Right kidney (tissue), 1 donor: ENCODE measurements around the gene TBCCD1.
"Not testable (repeated sequence)": the region's sequence is repeated elsewhere in the genome, so short reads cannot be mapped to it uniquely, and the experiment has no call there.

ENCODE experiments used
- DNase-seq: peaks from one replicate; pipeline ENCODE4 v3.0.0-alpha.2; 2016

TBCCD1 gene

DNA sequence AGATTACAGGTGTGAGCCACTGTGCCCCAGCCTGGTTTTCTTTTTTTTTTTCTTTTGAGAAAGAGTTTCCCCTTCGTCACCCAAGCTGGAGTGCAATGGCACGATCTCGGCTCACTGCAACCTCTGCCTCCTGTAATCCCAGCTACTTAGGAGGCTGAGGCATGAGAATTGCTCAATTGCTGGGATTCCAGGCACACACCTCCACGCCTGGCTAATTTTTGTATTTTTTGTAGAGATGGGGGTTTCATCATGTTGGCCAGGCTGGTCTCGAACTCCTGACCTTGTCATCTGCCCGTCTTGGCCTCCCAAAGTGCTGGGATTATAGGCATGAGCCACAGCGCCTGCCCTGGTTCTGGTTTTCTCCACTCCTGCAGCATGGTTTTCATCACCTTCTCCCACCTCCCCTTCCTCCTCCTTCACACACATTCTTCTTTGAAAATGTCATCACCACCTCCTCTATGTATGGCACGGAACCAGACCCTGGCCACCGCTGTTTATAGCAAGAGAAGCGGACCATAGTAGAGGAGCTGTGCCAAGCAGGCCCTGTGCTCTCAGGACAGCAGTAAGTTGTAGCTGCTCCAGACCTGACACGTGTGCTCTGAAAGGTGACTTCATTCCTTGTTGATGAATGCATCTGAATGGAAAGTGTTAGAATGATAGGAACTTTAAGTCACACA lies 31.1 kb upstream of the TBCCD1 start:
- DNase-seq, result no peak

DNA sequence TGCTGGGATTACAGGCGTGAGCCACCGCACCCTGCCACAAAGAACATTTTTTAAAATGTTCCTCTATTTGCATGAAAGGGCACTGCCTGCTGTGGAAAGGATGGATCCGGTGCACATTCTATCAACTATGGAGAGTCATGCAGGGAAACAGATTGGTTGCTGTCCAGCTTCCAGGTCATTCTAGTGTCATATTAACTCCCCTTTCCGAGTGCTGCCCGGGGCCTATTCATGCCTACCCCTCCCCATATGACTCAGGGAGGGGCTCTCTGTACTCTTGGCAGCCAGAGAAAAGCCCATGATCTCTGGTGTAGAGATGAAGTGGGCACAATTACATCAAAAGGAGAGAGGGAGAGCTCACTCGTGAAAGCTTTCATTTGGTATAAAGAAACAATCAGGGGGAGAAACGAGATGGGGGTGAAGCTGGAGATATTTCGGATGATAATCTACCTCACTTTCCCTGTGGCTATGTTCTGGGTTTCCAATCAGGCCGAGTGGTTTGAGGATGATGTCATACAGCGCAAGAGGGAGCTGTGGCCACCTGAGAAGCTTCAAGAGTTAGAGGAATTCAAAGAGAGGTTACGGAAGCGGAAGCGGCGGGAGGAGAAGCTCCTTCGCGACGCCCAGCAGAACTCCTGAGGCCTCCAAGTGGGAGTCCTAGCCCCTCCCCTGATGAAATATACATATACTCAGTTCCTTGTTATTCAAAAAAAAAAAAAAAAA lies 29.6 kb upstream of the TBCCD1 start:
- DNase-seq, result no peak

DNA sequence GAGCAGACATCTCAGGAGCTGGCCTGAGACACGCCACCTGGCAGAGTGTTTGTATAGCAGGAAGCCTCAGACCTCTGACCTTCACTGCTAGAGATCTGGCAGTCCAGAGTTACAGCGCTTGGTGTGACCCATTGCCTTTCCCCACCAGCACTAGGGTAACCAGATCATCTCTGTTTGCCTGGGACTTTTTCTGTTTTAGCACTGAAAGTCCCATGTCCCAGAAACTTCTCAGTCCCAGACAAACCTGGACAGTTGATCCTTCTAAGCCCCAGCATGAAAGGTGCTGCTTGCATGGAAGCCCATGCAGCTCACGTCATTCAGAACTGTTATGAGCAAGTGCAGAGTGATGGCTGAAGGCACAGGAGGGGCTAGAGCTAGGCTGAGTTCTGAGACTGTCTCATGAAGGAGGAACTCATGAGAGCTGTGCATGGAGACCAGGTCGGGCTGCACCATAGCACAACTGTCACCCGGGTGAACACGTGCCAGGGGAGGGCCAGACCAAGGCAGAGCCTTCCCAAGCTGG lies 27.5 kb upstream of the TBCCD1 start:
- DNase-seq, result no peak

DNA sequence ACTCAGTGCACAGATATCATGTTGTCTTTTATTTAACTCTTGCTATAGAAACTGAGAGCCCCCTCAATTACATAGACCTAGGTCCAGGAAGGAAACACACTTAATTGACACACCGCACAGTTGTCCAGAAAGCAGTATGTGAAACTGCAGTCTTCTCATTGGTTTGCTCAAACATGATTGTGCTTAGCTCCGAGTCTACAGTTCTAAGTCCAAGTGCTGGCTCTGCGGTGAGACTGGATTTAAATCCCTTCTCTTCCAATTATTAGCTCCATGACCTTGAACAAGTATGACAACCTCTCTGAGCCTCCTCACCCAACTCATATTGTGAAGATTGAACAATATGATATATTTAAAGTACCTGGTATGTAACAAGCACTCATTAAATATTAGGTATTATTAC lies 26.7 kb upstream of the TBCCD1 start:
- DNase-seq, result no peak

DNA sequence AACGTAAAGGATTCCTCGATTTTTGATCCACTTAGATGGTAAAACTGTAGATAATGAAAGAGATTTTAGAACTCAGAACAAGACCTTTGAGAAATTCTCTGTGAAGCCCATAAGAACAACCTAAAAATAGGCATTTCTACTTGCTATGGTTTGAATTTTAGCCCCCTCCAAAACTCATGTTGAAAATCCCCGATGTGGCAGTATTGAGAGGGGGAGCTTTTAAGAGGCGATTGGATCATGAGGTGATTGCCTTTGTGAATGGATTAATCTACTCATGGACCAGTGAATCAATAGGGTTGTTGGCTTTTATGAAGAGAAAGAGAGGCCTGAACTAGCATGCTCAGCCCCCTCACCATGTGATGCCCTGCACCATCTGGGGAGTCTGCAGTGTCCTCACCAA lies 25.5 kb upstream of the TBCCD1 start:
- no peak for DNase-seq

DNA sequence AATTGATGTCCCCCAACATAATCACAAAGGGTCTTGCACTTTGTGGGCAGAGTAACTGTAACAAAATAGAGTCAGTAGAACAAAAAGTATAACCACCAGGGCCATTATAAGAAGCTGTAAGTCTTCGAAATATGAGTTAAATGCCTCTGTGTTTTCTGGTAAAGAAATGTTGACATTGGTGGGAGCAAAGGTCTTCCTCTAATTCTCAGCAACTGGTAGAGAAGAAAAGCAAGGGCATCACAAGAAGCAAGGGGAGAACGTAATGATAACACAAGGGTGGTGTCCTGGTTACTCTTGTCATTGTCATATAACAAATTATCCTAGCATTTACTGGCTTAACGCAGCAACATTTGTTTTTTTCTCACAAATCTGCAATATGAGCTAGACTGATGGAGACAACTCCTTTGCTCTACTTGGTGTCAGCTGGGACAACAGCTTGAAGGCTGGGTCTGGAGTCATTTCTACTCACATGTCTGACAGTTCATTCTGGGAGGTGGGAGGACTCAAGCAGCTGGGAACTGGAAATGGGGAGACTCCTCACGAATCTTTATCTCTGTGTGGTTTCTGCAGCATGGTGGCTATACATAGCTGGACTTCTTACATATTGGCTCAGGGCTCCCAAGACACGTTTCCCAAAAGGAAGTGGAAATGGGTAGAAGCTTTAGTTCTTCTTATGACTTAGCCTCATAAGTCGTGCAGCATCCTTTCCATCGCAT lies 23.6 kb upstream of the TBCCD1 start:
- no peak for DNase-seq

DNA sequence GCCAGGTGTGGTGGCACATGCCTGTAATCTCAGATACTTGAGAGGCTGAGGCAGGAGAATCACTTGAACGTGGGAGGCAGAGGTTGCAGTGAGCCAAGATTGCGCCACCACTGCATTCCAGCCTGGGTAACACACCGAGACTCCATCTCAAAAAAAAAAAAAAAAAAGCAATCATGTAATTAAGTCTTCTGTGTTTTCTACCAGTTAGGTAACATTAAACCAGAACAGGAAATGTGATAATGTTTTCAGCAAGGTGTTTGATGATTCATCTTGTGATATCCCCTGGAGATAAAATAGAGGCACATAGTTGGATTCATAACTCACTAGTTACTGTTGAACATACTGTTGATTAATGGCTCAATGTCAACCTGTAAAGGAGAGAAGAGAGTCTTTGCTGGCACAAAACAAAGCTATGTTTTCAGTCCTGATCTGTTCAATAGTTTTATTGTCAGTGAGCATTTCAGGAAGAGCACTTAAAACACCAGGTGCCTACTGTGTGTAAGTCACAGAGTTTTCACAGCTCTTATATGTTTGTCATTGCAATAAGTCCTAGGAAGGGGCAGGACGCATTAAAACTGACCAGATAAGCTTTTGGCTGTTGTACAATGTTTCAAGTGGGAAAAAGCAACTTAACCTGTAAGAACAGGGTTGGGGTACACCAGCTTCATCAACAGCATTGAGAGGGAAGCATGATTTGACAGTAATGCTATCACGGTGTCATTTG lies 22.9 kb upstream of the TBCCD1 start:
- DNase-seq, result no peak

DNA sequence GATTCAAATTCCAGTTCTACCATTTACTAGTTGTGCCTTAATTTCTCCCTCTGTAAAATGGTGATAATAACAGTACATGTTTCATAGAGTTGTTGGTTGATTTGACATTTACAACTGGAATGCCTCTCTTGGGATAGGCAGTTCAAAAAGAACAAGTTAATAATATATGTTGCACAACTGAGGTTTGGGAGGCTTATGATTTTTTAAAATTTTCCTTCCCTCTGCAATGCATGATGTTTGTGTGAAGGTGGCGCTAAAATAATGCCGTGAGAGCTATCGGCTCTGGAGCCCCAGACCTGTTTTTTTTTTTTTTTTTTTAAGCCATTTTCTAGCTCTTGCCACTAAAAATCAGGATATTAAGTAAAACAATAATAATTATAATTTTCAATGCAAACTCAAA lies 22.0 kb upstream of the TBCCD1 start:
- DNase-seq, result no peak

DNA sequence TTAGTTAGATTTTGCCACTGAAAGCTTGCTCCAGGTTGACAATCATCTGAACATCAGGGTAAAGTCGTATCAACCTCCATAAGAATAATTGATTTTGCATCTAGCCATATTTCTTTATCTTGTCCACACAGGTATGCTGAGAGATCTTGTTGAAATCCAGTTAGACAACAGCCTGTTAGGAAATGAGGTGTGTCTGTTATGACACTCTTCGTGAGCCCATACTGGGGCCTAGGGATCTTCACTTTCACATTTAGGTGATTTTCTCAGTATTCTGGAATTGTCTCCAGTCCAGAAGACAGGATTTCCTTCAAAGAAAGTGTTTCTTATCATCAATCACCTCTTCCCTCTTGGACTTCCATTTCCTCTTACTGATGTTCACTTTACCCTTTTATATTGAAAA lies 21.5 kb upstream of the TBCCD1 start:
- DNase-seq, result no peak

DNA sequence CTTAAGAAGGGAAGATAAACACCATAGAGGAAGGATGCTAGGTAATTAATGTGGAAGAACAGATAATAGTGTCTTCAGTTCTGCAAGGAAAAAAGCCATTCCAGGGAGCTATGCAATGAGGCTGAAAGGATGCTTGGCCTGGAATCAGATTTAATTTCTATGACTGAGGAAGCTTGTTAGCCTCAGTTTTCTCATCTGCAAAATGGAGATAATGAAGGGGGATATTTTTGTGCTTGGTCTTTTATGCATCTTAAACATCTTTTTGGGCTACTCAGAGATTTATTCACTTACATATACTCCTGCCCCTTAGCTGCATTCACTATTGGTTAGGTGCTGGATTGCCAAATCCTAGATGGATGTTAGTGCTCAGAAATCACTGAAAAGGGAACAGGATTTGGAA lies 20.0 kb upstream of the TBCCD1 start:
- no peak for DNase-seq

DNA sequence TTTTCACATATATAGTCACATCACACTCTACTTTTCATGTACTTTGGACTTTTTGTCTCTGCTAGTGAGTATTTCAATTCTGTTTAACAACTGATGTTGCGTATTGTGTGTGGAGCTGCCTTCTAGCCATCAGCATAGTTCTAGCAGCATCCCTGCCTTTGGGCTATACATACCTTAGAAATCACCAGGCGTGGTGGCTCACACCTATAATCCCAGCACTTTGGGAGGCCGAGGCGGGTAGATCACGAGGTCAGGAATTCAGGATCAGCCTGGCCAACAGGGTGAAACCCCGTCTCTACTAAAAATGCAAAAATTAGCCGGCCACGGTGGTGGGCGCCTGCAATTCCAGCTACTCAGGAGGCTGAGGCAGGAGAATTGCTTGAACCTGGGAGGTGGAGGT lies 19.1 kb upstream of the TBCCD1 start:
- DNase-seq, result not testable (repeated sequence)

DNA sequence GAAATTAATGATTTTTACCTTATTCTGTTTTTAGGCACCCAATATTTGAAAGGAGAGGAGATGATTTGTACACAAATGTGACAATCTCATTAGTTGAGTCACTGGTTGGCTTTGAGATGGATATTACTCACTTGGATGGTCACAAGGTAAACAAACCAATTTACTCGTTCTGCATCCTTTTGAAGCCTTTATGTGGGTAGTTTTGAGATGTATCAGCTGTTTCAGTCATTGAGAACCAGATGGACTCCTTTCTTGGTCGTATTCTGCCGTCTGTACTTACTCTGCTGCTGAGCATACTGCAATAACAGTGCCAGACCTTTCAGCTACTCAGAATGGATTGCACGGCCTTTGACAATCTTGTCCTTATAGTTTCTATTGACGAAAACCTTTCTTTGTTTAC lies 16.7 kb upstream of the TBCCD1 start:
- no peak for DNase-seq

DNA sequence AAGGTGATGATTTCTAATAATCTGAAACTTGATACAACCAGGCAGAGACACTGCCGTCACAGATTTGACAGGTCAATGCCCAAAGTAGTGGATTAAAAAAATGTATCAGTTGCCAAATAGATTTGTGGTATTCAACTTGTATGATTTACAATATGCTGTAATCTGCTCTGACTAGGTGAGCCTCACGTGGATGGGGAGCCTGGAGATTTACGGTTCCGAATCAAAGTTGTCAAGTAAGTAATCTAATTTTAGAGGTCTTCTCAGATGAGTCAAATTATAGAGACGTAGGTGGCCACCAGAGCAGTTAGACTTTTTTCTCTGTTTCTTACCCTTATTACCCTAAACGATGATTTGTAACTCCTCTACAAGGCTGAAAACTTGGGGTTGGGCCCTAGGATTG lies 15.4 kb upstream of the TBCCD1 start:
- DNase-seq, result no peak

DNA sequence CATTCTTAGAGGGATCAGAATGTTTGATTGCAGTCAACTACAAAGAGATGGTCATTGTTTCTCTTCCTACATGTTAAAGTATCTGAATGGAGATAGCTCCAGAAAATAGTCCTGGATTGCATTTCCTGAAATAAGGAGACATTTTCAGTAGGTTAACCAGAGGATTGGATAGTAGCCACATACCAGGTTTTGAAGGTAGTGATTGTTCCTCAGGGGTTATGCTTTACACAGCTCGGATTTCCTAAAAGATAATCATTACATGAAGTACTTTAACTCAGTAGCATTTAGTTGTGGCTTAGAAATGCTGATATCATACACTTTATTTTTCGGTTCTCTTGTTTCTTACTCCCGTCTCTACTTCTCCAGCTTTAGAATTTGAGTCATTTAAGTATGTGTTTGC lies 13.6 kb upstream of the TBCCD1 start:
- no peak for DNase-seq

DNA sequence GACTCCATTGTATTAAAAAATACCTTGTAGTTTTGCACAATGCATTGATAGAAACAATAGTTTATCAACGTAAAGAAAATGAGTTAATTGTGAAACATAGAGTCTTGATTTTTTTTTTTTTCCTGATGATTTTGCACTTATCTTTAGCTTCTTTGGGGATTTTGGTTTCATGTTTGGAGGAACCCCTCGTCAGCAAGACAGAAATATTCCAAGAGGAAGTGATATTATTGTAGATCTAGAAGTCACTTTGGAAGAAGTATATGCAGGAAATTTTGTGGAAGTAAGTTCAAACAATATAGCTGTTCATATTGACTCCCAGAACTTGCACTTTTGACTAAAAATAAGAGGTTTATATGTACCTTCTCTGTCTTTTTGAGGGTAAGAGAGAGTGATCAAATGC lies 10.4 kb upstream of the TBCCD1 start:
- DNase-seq, result no peak

DNA sequence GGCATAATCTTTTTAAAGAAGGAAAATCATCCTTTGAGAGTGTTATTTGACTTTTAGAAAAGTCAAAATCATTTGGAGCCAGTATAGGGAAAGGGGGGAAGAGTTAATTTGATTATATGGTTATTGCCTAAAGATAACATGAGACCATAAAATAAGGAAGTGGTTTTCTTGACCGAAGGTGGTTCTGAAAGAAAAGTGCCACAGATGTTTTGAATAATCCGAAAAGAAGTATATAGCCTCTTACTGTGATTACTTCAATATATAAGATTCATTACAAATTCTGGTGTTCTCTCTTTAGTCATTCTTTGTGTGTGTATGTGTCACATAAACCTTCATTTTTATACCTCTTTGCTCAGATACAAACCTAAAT lies 4.5 kb upstream of the TBCCD1 start:
- no peak for DNase-seq

DNA sequence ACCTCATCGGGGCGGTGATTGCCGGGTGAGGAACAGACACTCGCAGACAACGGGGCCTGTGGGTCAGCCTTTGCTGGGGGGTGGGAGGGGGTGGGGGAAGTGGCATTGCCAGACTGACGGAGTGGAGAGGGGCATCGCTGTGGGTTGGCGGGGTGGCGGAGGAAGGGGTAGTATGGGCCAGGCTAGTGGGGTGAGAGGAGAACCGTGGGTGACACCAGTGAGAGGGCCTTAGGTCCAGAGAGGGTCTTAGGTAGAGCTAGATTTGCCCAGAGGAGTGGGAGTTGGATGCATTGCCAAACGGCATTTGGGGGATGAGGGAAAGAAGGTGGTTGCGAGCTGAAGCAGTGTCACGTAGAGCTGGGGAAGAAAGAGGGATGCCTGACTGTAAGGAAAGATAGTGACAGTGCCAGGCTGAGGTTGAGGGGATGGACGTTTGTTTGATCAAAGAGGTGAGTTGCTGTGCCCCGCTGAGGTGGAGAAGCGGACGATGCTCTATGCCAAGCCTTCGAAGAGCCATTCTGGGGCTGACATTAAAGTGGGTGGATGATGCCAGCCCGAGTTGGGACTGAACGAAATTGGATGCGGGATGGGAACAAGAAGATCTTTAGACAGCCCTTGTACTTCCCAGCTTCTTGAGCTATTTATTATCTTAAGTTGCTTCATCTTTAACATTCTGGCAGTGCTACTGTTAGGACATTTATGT lies 4.0 kb upstream of the TBCCD1 start:
- peak; percentile 28 for DNase-seq

DNA sequence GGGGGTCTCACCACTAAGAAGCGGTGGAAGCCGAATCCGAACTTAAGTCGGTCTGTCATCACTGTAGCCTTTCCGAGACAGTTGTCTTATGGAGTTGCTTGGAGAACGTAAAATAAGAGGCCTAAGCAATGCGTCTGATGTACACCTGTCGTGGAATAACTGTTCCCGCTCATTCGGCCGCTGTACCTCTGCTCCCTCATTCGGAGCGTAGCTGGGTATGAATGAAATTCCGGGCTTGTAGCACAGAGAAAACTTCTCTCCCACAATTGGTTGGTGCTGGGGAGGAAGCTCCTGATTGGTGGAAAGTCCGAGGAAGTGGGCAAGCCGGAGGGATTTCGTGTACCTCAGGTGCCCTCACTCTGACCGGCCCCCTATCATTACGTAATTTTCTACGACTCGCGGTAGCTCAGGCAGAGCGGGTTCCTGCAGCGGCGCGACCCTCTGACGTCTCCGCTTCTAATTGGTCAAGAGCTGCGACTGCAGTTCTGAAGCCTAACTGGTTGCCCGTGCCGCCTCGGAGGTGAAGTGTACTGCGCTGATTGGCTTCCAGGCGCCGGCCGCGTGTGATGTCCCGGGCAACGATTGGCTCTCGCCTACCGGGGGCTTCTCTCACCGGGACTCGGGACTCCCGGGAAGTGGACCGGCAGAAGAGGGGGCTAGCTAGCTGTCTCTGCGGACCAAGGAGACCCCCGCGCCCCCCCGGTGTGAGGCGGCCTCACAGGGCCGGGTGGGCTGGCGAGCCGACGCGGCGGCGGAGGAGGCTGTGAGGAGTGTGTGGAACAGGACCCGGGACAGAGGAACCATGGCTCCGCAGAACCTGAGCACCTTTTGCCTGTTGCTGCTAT lies 3.2 kb upstream of the TBCCD1 start, which contains the start of gene DNAJB11:
DNAJB11 (plus strand) TSS at position 625 of the 845 bp plus-strand sequence; CDS start at position 803, 178 bp downstream.
- peak; percentile 90 for DNase-seq

DNA sequence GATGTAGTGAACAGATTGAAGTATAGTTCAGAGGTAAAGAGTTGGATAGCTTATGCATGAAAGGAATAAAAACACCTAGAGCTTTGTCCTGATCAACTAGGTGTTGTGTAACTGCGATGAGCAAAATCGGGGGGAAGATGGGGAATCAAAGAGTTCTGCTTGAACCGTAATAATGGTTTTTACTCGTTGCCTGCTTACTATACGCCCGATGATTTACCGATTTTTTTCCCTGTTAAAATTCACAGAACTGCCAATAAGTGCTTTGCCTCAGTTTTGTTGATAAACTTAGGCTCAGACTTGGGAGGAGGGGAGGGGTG lies 2.6 kb upstream of the TBCCD1 start:
- no peak for DNase-seq

DNA sequence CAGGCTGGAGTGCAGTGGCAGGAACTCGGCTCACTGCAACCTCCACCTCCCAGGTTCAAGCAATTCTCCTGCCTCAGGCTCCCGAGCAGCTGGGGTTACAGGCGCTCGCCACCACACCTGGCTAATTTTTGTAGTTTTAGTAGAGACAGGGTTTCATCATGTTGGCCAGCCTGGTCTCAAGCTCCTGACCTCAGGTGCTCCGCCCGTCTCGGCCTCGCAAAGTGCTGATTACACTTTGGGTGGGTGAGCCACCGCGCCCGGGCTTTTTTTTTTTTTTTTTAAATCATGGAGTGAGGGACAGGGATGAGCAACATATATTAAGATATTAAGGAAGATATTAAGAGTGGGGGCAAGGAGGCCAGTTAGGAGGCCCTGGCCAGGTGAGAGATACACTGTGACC lies 2.2 kb upstream of the TBCCD1 start:
- not testable (repeated sequence) for DNase-seq

DNA sequence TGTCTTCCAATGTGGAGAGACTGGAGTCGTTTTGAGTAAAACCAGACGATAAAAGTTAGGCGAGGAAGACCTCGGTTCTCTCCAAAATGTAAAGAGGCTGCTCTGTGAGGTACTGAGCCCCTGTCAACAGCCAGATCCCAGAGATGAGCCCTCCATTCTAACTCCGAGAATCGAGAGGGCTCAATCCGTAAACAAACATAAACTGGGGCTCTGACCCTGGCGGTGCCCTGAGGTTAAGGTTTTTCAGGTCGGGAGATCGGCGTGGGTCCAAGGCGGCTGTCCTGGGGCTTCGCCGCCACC lies 417 bp downstream of the TBCCD1 start:
- no peak for DNase-seq

DNA sequence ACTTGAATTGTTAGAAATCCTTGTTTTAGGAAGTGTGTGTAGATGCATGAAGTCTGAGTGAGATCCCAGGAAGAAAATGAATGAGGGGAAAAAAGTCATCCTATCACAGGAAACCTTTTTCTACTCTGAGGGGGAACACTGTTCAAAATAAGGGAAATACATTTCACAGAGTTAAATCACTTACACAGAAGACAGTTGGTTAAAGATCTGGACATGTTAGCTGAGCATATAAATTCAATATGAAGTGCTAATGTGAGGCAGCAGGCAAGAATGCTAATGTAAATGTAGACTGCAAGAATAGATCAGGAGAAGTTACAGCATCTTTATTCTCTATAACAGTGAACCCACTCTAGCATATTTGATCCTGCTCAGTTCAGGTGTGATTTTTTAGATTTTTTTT lies 2.6 kb downstream of the TBCCD1 start:
- DNase-seq, result no peak
